CD4-positive, alpha-beta T cell treated with Interleukin-4 for 4 hours (primary cell): ENCODE data around the gene FYN.

Source experiments
- DNase-seq: peaks from one replicate; pipeline ENCODE4 v3.0.0-alpha.2; 2020

Gene FYN

GRCh38 chr6:111880181-111880888, 7.1 kb upstream of the FYN start:
- DNase-seq, result no peak

- DNase-seq, result no peak
These were observed 2.5 kb upstream of the FYN start for GRCh38 chr6:111875741-111876140.

- peak; percentile 70 for DNase-seq
These were observed 768 bp upstream of the FYN start for GRCh38 chr6:111874025-111874415.

- DNase-seq, result peak; percentile 65
These were observed 663 bp downstream of the FYN start for GRCh38 chr6:111872401-111873177.

- DNase-seq, result no peak
These were observed 1.4 kb downstream of the FYN start for GRCh38 chr6:111871725-111872400.

- peak; percentile 69 for DNase-seq
These were observed 2.0 kb downstream of the FYN start for GRCh38 chr6:111871207-111871606.

DNA sequence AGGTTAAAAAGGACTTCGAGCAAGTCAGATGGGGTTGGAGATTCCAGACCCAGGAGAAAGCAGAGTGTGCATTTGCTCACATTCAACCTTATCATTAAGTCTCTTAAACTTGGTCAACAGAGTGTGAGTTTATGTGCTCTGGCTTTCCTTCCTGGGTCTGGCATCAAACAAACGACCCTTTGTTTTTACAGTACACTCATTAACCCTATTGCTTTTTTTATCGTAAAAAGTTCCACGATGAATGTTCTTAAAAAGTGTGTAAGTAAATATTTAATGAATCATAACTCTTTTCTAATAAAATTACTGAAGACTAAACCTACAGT, 2.5 kb downstream of the FYN start:
- DNase-seq, result no peak

GRCh38 chr6:111870051-111870741, 3.1 kb downstream of the FYN start:
- DNase-seq, result peak; percentile 46

GRCh38 chr6:111866857-111867256, 6.4 kb downstream of the FYN start:
- DNase-seq, result no peak

GRCh38 chr6:111865909-111866546, 7.2 kb downstream of the FYN start:
- DNase-seq, result no peak

DNA sequence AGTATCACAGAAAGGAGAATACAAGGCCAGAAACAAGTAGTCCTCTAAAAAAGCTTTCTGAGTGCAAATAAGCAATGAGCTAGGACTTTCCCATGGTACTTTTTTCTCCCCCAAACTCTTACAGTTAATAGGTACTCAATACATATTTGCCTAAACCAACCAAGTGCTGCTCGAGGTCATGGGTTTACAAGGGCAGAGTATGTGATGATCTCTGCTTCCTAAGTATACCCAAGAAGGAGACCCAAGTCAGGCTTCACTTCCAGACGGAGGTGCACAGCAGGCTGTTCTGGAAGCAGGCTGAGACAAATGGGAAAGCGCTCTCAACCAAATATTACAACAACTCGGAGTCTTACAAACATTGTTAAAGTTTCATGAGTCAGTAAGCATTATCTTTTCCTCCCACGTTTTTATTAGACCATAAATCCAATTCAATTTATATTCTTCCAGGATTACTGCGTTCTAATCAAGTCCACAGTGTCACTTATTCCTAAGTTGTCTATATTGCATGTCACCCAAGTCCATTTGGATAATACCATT, 8.1 kb downstream of the FYN start:
- no peak for DNase-seq

DNA sequence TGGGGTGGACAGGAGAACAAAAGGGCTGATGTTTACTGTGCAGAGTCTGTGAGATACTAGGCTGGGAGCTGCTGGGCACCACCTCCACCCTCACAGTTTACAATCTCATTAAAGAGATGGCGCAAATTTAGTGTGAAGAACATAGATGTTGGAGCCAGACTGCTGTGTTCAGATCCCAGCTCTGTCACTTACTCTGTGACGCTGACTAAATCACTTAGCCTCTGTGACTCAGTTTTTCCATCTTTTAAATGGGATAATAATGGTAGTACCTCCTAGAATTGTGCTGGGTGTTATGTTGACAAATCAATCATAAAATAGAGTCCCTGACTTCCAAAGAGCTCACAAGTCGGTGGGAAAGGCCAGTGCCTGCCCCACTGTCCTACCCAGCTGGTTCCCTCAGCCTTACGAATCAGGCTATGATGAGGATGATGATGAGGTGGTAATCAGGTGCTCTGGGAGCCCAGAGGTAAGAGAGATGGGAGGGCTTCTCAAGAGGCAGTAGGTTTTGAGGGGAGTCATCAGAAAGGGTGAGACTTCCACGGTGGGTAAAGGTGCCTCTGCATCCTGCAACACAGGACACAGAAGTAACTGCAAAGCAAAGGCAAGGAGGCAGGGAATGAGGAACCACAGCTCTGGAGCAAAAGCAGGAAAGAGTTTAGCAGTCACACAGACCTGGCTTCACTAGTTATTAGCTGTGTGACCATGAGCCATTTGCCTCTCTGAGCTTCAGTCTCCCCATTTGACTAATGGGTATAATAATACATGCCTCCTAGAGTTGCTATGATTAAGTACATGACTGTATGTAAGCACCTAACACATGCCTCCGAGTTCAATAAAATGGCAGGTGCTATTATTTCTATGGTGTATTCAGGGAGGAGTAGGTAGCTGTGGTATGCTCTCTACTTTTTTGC, 8.9 kb downstream of the FYN start:
- no peak for DNase-seq

DNA sequence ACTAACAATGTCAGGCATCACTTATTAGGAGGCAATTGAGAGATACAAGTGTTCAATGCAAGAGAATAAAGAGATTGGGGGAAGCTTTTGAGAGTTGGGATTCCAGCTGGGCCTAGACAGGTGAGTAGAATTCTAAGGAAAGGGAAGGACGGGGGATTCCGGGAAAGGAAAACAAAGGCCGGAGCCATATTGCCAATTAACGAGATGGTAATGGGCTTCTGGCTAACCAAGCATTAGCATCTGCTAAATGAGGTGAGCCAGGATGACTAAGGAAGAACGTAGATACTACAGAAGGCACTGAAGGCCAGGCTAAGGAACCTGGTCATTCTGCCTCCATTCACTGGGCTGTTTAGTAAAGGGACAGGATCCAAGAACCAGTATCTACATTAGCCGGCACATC, 10.5 kb downstream of the FYN start:
- DNase-seq, result no peak

DNA sequence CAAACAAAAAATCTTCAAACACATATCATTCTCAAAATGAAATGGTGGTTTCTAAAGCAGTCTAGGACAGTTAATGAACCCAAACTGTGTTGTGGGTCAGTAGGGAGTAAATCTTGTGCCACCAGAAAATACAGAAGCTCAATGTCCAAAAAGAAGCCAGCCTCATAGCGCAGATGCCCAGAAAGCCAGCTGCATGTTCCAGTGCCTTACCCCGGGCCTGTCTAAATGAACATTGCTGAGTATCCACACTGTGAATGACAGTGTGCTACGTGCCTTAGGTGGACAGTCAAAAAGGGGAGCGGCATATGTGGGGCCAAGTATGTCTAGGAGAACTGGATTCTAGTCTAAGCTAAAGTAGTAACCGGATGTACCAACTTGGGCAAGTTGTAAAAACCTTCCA, 10.9 kb downstream of the FYN start:
- DNase-seq, result no peak

DNA sequence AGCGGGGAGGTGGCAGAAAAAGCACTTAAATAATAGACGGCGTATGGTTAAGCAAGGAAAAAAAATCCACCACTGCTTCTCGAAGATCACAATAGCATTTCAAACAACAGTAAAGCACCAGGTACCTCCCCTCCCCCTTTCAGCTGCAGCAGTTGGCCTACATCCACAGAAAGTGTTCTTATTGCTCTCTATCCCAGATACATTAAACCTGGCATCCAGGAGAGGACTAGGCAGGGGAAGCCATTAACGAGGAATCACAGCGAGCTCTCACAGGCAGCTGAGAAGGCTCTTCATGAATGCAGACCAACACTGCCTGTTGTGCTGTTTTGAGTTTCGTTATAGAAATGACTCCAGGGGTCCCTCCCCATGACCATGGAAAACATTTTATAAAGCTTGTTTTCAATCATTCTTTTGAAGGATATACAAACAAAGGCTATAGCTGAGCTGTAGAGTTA, 11.8 kb downstream of the FYN start:
- DNase-seq, result no peak

GRCh38 chr6:111858347-111858746, 14.9 kb downstream of the FYN start:
- DNase-seq, result no peak

GRCh38 chr6:111857674-111858337, 15.4 kb downstream of the FYN start:
- DNase-seq, result no peak

DNA sequence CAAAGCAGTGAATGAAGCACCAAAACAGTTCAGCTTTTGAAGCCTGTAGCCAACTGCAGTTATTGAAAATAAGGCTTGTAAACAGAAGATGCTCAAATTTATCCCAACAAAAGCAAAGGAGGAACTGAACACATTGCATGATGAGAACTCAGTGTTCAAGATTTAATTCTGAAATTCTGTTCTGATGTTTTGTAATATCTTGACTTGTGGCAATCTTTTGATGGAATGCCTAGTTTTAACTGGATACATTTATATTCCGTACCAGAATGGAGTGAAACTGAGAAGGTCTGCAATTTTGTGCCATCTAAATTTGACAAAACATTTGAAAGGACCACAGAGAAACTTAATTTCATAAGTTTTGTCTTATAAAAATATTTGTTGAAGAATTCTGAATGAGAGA, 17.5 kb downstream of the FYN start:
- no peak for DNase-seq

DNA sequence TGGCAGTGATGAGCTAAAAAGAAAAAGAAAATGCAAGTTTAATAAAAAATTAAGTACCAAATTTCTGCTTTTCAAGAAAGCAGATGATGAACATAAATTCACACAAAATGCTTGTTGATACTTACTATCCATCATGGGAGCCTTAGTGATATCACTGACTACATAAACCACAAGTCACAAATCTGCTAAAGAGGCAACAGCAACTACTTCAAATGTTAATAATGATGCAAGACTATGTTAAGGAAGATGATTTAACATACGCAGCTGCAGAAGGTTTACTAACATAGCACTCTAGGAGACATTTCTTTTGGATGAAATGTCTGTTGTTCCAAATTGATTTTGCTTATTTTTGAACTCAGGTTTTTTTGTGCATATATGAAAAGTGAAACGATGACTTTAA, 18.6 kb downstream of the FYN start:
- peak; percentile 55 for DNase-seq

DNA sequence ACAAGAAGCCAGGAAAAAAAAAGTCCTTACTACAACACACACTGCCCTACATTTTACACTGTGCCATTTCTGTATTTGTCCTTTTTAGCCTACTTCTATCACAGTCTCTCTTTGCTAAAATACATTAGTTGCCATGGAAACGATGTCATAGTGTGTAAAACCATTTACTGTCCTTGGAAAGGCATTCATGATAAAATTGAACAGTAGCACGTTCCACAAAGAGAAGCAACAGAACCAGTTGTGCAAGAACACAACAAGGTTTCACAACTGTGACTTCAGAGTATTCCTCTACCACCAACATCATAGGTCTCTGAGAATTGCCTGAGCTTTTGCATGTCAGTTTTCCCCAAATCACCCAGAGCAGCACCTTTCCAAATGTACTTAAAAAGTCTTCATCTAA, 20.5 kb downstream of the FYN start:
- DNase-seq, result no peak
